ENCODE data around the gene NAV1.

NAV1 gene

DNA sequence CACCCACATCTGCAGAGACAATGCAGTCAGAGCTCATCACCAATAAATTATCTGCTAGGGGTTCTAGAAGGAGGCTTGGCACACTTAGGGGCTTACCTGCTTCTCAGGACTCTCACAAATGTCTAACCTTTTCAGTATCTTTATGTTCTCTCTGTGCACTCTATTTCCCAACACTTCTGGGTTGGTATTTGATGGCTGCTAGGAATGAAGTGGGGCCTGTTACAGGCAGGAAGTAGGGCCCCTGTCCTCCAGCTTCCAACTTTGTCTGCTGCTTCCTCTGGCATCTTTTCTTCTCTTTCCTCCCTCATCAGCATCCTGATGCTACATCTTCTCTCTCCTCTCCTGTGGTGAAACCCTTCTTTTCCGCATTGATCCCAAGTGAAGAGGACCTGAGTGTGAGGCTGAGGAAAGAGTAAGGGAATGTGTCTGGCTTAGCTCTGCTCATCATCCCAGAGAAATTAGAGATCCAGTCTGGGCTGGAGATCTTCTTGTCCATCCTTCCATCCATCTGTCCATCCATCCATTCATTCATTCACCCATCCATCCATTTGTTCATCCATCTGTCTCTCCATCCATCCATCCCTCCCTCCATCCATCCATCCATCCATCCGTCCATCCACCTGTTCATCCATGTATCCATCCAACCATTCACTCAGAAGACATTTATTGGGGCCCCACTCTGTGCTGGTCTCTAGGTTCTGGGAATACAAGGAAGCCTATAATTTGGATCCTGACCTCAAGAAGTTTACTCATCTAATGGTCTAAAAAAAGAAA lies 29.1 kb upstream of the NAV1 start:
- TF ChIP-seq, protein P1, sequence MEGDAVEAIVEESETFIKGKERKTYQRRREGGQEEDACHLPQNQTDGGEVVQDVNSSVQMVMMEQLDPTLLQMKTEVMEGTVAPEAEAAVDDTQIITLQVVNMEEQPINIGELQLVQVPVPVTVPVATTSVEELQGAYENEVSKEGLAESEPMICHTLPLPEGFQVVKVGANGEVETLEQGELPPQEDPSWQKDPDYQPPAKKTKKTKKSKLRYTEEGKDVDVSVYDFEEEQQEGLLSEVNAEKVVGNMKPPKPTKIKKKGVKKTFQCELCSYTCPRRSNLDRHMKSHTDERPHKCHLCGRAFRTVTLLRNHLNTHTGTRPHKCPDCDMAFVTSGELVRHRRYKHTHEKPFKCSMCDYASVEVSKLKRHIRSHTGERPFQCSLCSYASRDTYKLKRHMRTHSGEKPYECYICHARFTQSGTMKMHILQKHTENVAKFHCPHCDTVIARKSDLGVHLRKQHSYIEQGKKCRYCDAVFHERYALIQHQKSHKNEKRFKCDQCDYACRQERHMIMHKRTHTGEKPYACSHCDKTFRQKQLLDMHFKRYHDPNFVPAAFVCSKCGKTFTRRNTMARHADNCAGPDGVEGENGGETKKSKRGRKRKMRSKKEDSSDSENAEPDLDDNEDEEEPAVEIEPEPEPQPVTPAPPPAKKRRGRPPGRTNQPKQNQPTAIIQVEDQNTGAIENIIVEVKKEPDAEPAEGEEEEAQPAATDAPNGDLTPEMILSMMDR (IDR thresholded peaks at IDR 0.05; ENCODE audit: insufficient read depth, missing control alignments) = no peak
- DNase-seq (ENCODE audit: insufficient read length, low spot score) = no peak
- no peak for FAIRE-seq

DNA sequence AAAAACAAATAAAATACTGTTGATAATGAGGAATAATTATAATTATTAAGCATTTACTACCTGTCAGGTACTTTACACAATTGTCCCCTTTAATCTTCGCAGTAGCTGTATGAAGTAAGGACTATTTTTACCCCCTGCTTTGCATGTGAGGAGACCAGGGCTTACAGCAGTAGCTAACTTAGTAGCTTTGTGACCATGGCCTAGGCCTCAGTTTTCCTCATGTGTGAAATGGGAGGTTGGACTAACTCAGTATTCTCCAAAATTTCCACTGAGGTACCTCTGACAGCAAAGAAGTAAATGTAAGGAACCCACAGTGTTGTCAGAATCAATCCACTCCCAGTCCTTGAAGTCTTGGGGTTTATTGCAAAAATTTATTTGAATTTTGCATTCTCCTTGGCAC lies 28.2 kb upstream of the NAV1 start:
- no peak for FAIRE-seq
- TF ChIP-seq, protein P1 (IDR thresholded peaks at IDR 0.05; ENCODE audit: insufficient read depth, missing control alignments) = no peak
- no peak for DNase-seq (ENCODE audit: insufficient read length, low spot score)

- TF ChIP-seq, protein P1 (IDR thresholded peaks at IDR 0.05; ENCODE audit: insufficient read depth, missing control alignments) = no peak
- FAIRE-seq (no peak), DNase-seq (ENCODE audit: insufficient read length, low spot score) (no peak)
Measured at GRCh38 chr1:201511396-201511940, 27.5 kb upstream of the NAV1 start.

GRCh38 chr1:201511941-201512539 lies 26.9 kb upstream of the NAV1 start:
- FAIRE-seq (no peak), DNase-seq (ENCODE audit: insufficient read length, low spot score) (no peak)
- TF ChIP-seq, protein P1 (IDR thresholded peaks at IDR 0.05; ENCODE audit: insufficient read depth, missing control alignments) = no peak

GRCh38 chr1:201513498-201514243 lies 25.3 kb upstream of the NAV1 start:
- DNase-seq (ENCODE audit: insufficient read length, low spot score) (no peak), FAIRE-seq (no peak)

DNA sequence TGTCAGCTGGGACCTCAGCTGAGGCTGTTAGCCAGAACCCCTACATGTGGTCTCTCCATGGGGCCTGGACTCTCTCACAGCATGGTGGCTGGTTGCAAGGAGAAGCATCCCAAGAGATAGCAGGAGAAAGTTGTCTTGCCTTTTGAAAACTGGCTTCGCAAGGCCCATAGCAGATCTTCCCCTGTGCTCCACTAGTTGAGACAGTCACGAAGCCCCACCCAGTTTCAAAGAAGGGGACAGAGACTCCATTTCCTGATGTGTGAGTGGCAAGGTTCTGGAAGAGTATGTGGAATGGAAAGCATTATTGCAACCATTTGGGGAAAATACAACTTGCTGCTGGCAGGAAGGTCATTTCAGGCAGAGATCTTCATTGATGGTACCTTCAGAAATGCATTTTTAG lies 24.5 kb upstream of the NAV1 start:
- FAIRE-seq = no peak
- TF ChIP-seq, protein P1 (IDR thresholded peaks at IDR 0.05; ENCODE audit: insufficient read depth, missing control alignments) = no peak
- no peak for DNase-seq (ENCODE audit: insufficient read length, low spot score)

More at GRCh38 chr1:201513498-201514243, 25.3 kb upstream of the NAV1 start:
- TF ChIP-seq, protein P1 (IDR thresholded peaks at IDR 0.05; ENCODE audit: insufficient read depth, missing control alignments) = no peak
